Measurements from ENCODE around the gene MIXL1.

DNA sequence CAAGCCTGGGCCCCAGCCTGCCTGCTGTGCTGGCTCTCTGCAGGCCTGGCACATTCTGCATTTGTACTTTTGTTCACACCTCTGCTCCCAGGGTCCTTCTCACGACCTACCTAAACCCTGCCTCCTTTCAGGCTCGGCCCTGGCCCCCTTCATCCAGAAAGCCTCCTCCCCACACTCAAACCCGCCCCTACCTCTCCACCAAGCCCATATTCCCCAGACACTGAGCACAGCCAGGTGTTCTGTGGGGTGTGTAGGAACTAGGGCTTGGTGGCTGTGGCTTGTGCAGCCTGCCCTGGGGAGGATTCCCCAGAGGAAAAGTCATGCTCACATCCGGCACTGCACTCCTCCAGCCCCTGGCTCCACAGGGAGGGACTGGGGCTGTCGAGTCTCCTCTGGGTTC, 8.2 kb upstream of the MIXL1 start:
- TF ChIP-seq POLR2A (IDR thresholded peaks at IDR 0.05): no peak
- no peak for TF ChIP-seq CTCF (IDR thresholded peaks at IDR 0.05)
